Measurements from ENCODE around the gene VWA7. TPM values are rescaled to one million over a fixed set of nuclear protein-coding genes. Genes with fewer than 3 reads are reported as not detected.
A peak's percentile ranks its signal among the peaks of the same experiment; 100 is the strongest.
"Not testable (repeated sequence)": the region's sequence is repeated elsewhere in the genome, so short reads cannot be mapped to it uniquely, and the experiment has no call there.

VWA7 gene
- total RNA-seq, 1 donor: 0.36 TPM

GRCh38 chr6:31817133-31817928 lies 40.2 kb upstream of the VWA7 start:
- H3K79me2 ChIP-seq (ENCODE audit: insufficient read depth, low read length); H2AFZ ChIP-seq (ENCODE audit: low read length); H3K27ac ChIP-seq (ENCODE audit: low read depth, low read length); H3K36me3 ChIP-seq (ENCODE audit: insufficient read depth, low read length); H3K27me3 ChIP-seq (ENCODE audit: insufficient read depth, low read length); H4K20me1 ChIP-seq (ENCODE audit: insufficient read depth, low read length); H3K9me3 ChIP-seq (ENCODE audit: low read depth, low read length): not testable (repeated sequence)
- peak; percentile 16 for TF ChIP-seq CTCF (IDR thresholded peaks at IDR 0.05; ENCODE audit: extremely low read depth, low read depth, low read length)
- H3K4me3 ChIP-seq (ENCODE audit: insufficient read depth, low read length): peak overlapping the region; percentile 67
- DNase-seq (ENCODE audit: insufficient read length, low spot score, missing footprints): peak; percentile 55
- H3K4me2 ChIP-seq (ENCODE audit: insufficient read depth, low read length): peak overlapping the region; percentile 85
- peaks cover 27% of the 10 kb centered on the region for H3K4me1 ChIP-seq (ENCODE audit: insufficient read depth, low read length)

GRCh38 chr6:31815025-31815838 lies 38.1 kb upstream of the VWA7 start, which contains the start of the genes HSPA1A and HSPA1L:
Gene HSPA1A, plus strand, starts transcription at chr6:31815543. Its CDS starts 214 bp downstream, at chr6:31815757.
Gene HSPA1L, minus strand, starts transcription at chr6:31815283. Its CDS starts 3,311 bp downstream, at chr6:31811972.
- no peaks in the 10 kb centered on the region for H3K36me3 ChIP-seq (ENCODE audit: insufficient read depth, low read length)
- H3K27me3 ChIP-seq (ENCODE audit: insufficient read depth, low read length): no peaks in the 10 kb centered on the region
- H3K79me2 ChIP-seq (ENCODE audit: insufficient read depth, low read length): peaks cover 4% of the 10 kb centered on the region
- H3K4me3 ChIP-seq (ENCODE audit: insufficient read depth, low read length): peak within 1 kb of the TSS; percentile 75
- peak within 1 kb of the TSS; percentile 84 for H2AFZ ChIP-seq (ENCODE audit: low read length)
- H3K4me1 ChIP-seq (ENCODE audit: insufficient read depth, low read length): peaks cover 25% of the 10 kb centered on the region
- H4K20me1 ChIP-seq (ENCODE audit: insufficient read depth, low read length): no peaks in the 10 kb centered on the region
- peak within 1 kb of the TSS; percentile 76 for H3K27ac ChIP-seq (ENCODE audit: low read depth, low read length)
- H3K4me2 ChIP-seq (ENCODE audit: insufficient read depth, low read length): peak within 1 kb of the TSS; percentile 84
- TF ChIP-seq CTCF (IDR thresholded peaks at IDR 0.05; ENCODE audit: extremely low read depth, low read depth, low read length): no peak
- no peaks in the 10 kb centered on the region for H3K9me3 ChIP-seq (ENCODE audit: low read depth, low read length)
- DNase-seq (ENCODE audit: insufficient read length, low spot score, missing footprints): peak; percentile 96

GRCh38 chr6:31814677-31815024 lies 37.5 kb upstream of the VWA7 start:
- H3K4me2 ChIP-seq (ENCODE audit: insufficient read depth, low read length): peak overlapping the region; percentile 84
- H4K20me1 ChIP-seq (ENCODE audit: insufficient read depth, low read length): no peaks in the 10 kb centered on the region
- peaks cover 25% of the 10 kb centered on the region for H3K4me1 ChIP-seq (ENCODE audit: insufficient read depth, low read length)
- peak overlapping the region; percentile 76 for H3K27ac ChIP-seq (ENCODE audit: low read depth, low read length)
- DNase-seq (ENCODE audit: insufficient read length, low spot score, missing footprints): peak; percentile 97
- peaks cover 4% of the 10 kb centered on the region for H3K79me2 ChIP-seq (ENCODE audit: insufficient read depth, low read length)
- peak overlapping the region; percentile 75 for H3K4me3 ChIP-seq (ENCODE audit: insufficient read depth, low read length)
- H2AFZ ChIP-seq (ENCODE audit: low read length): peak overlapping the region; percentile 81
- H3K27me3 ChIP-seq (ENCODE audit: insufficient read depth, low read length): no peaks in the 10 kb centered on the region
- no peak for TF ChIP-seq CTCF (IDR thresholded peaks at IDR 0.05; ENCODE audit: extremely low read depth, low read depth, low read length)
- no peaks in the 10 kb centered on the region for H3K36me3 ChIP-seq (ENCODE audit: insufficient read depth, low read length)
- H3K9me3 ChIP-seq (ENCODE audit: low read depth, low read length): no peaks in the 10 kb centered on the region

- TF ChIP-seq CTCF (IDR thresholded peaks at IDR 0.05; ENCODE audit: extremely low read depth, low read depth, low read length): no peak
- Histone ChIP-seq H3K4me3 (ENCODE audit: insufficient read depth, low read length) (peak overlapping the region; percentile 30), H3K4me1 (ENCODE audit: insufficient read depth, low read length) (peaks cover 18% of the 10 kb centered on the region), H3K9me3 (ENCODE audit: low read depth, low read length) (no peaks in the 10 kb centered on the region), H4K20me1 (ENCODE audit: insufficient read depth, low read length) (no peaks in the 10 kb centered on the region), H3K79me2 (ENCODE audit: insufficient read depth, low read length) (peaks cover 4% of the 10 kb centered on the region), H2AFZ (ENCODE audit: low read length) (peak overlapping the region; percentile 71), H3K4me2 (ENCODE audit: insufficient read depth, low read length) (peak overlapping the region; percentile 84), H3K27me3 (ENCODE audit: insufficient read depth, low read length) (no peaks in the 10 kb centered on the region), H3K36me3 (ENCODE audit: insufficient read depth, low read length) (no peaks in the 10 kb centered on the region), H3K27ac (ENCODE audit: low read depth, low read length) (peak overlapping the region; percentile 56)
- DNase-seq (ENCODE audit: insufficient read length, low spot score, missing footprints): no peak
These were observed 36.3 kb upstream of the VWA7 start for GRCh38 chr6:31813465-31813849.

Measured in osteoblast (primary cell).